GM12878 (cell line): ENCODE measurements around the gene CERT1. TPM values are rescaled to one million over a fixed set of nuclear protein-coding genes. Genes with fewer than 3 reads are reported as not detected.

Source experiments
- ATF2 ChIP-seq: IDR thresholded peaks from 2 replicates; pipeline ENCODE4 v1.6.1; 2012; ENCODE audit warnings: low read length, inconsistent platforms
- BCLAF1 ChIP-seq: fragments of 450-650 bp; IDR thresholded peaks from 2 replicates; pipeline ENCODE4 v1.6.1; 2017; ENCODE audit warnings: antibody characterized with exemption, mild to moderate bottlenecking, moderate library complexity
- E2F8 ChIP-seq: fragments of 450-650 bp; IDR thresholded peaks from 2 replicates; pipeline ENCODE4 v1.6.1; 2018; ENCODE audit warnings: mild to moderate bottlenecking, low read depth, moderate library complexity; ENCODE audit not compliant: partially characterized antibody
- ESRRA ChIP-seq: IDR thresholded peaks from 2 replicates; pipeline ENCODE4 v1.6.1; 2012; ENCODE audit warnings: mild to moderate bottlenecking, low read length, improper control_type of control experiment
- KDM1A ChIP-seq: fragments of 200-600 bp; sonication (generic); IDR thresholded peaks from 2 replicates; pipeline ENCODE4 v1.6.1; 2016; ENCODE audit warnings: borderline replicate concordance
- MTA2 ChIP-seq: fragments of 450-650 bp; IDR thresholded peaks from 2 replicates; pipeline ENCODE4 v1.6.1; 2016; ENCODE audit warnings: low read depth, mild to moderate bottlenecking, moderate library complexity
- POU2F2 ChIP-seq: IDR thresholded peaks from 3 replicates; pipeline ENCODE4 v1.6.1; 2011; ENCODE audit warnings: low read depth, mild to moderate bottlenecking, low read length, borderline replicate concordance
- polyA plus RNA-seq, 11 experiments: library from polyadenylated mRNA; depleted of rRNA in 4 of 11; unstranded in 6 of 11; stranded (reverse) in 5 of 11; fragments of >200 nt; fragmentation: Nextera tagmentation in 4 of 11; fragmentation: Illumina TruSeq in 1 of 11; extraction: Ambion mirVana in 4 of 11; extraction: Trizol in 1 of 11; gene quantifications; 1 replicate in 1 of 11; 2 replicates in 10 of 11; pipeline versions ENCODE4 v1.2.1 to v1.2.3, GENCODE V29; 2011 to 2016; ENCODE audit warnings: inconsistent platforms in 2 of 11, missing spikeins in 2 of 11, low read depth in 1 of 11
- total RNA-seq, 4 experiments: library from RNA; depleted of rRNA in 3 of 4; stranded (reverse); fragments of >200 nt in 3 of 4; fragmentation: Illumina TruSeq in 1 of 4; extraction: Trizol in 1 of 4; gene quantifications; 2 replicates each; pipeline versions ENCODE4 v1.2.1 to v1.2.3, GENCODE V29; 2013 to 2021

CERT1 gene
- total and polyA plus RNA-seq, 10 of the 15 experiments (the other 5 are each of a cell fraction or from before 2014, with no cell fraction given) = 7.7 to 36.7 (median 25.6) TPM

- TF ChIP-seq E2F8 (no peak), KDM1A (no peak), ATF2 (no peak), ESRRA (no peak), MTA2 (no peak), BCLAF1 (no peak), POU2F2 (no peak)
Observed at GRCh38 chr5:75475364-75475763, 36.1 kb downstream of the CERT1 start (continued).
